Measurements from ENCODE around the gene TANC1.
A peak's percentile ranks its signal among the peaks of the same experiment; 100 is the strongest.

Gene TANC1

DNA sequence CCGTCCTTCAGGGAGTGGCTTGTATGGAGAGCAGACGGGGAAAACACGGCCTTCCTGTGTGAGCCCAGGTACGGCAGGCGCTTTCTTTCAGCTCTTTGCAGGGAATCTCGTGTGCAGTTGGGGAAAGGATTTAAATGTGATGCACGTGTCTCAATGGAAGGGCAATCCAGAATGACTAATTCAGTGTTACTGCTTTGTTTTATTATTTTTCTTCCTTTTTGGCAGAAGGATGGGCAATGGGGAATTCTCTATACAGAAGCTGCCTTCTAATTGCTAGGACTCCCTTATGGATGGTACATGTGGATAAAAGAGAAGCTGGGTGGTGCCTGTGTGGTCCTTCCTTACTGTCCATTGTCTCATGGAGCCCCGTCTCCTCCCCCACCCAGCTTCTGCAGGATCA, 210.7 kb downstream of the TANC1 start:
- Histone ChIP-seq H3K36me3 (ENCODE audit: control insufficient read depth in 4 of 4, insufficient read depth in 4 of 4, low read length in 3 of 4) (peaks cover 2 to 23% (median 11%) of the 10 kb centered on the region in 4 experiments), H3K4me1 (ENCODE audit: control extremely low read depth in 1 of 4, control insufficient read depth in 4 of 4, insufficient read depth in 4 of 4, low read length in 3 of 4) (no peaks in the 10 kb centered on the region), H3K27ac (ENCODE audit: insufficient read depth in 1 of 2, low read depth in 1 of 2, low read length in 2 of 2, poor library complexity in 1 of 2, severe bottlenecking in 2 of 2) (no peak overlapping the region), H3K27me3 (replicated peaks in 2 of 5; ENCODE audit: control insufficient read depth in 4 of 5, insufficient read depth in 5 of 5, low read length in 4 of 5) (no peaks in the 10 kb centered on the region), H3K9me3 (ENCODE audit: control extremely low read depth in 1 of 5, control insufficient read depth in 4 of 5, insufficient read depth in 2 of 5, low read depth in 1 of 5, low read length in 4 of 5) (no peaks in the 10 kb centered on the region), H3K4me3 (ENCODE audit: control insufficient read depth in 1 of 7, extremely low read depth in 1 of 7, insufficient read depth in 4 of 7, low read depth in 2 of 7, low read length in 6 of 7) (no peak overlapping the region)
- 98% methylated on average over 8 of the region's 8 CpGs for WGBS (ENCODE audit: insufficient coverage)
- CTCF ChIA-PET: interaction anchor here (1.0 to 2.6 kb wide), 4 partner anchors 9 to 25 kb away, joined by 3 to 8 read pairs (median 5); no protein-coding TSS in a partner anchor
- no peak for DNase-seq
- POLR2A ChIA-PET: no interaction called here

DNA sequence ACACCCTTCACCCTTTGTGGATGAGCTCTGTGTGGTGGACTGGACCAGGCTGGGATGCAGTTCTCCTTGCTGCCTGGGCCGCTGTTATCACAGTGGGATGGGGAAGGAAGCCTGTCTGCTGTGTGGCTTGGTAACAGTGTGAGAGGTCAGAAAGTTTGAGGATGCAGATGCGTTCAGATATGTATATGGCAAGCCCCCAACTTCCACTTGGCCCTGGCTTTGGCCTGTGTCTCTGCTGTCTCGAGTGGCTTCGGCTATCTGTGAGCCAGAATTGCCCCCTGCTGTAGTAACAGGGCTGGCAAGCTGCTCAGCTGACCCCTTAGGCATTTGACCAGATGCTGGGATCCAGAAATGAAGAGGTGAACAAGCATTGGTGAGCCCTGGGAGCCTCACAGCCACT, 211.3 kb downstream of the TANC1 start:
- 73% methylated on average over 4 of the region's 4 CpGs for WGBS (ENCODE audit: insufficient coverage)
- no peaks in the 10 kb centered on the region for H3K9me3 ChIP-seq (ENCODE audit: control extremely low read depth in 1 of 5, control insufficient read depth in 4 of 5, insufficient read depth in 2 of 5, low read depth in 1 of 5, low read length in 4 of 5)
- ChIA-PET CTCF (interaction anchor here (1.2 to 2.6 kb wide), 6 partner anchors 8 to 46 kb away, joined by 3 to 10 read pairs (median 8); no protein-coding TSS in a partner anchor), POLR2A (no interaction called here)
- H3K27ac ChIP-seq (ENCODE audit: insufficient read depth in 1 of 2, low read depth in 1 of 2, low read length in 2 of 2, poor library complexity in 1 of 2, severe bottlenecking in 2 of 2): no peak overlapping the region
- no peak for DNase-seq
- H3K36me3 ChIP-seq (ENCODE audit: control insufficient read depth in 4 of 4, insufficient read depth in 4 of 4, low read length in 3 of 4): peaks cover 2 to 23% (median 10%) of the 10 kb centered on the region in 4 experiments
- H3K27me3 ChIP-seq (replicated peaks in 2 of 5; ENCODE audit: control insufficient read depth in 4 of 5, insufficient read depth in 5 of 5, low read length in 4 of 5): no peaks in the 10 kb centered on the region
- H3K4me3 ChIP-seq (ENCODE audit: control insufficient read depth in 1 of 7, extremely low read depth in 1 of 7, insufficient read depth in 4 of 7, low read depth in 2 of 7, low read length in 6 of 7): no peak overlapping the region
- H3K4me1 ChIP-seq (ENCODE audit: control extremely low read depth in 1 of 4, control insufficient read depth in 4 of 4, insufficient read depth in 4 of 4, low read length in 3 of 4): no peaks in the 10 kb centered on the region

GRCh38 chr2:159183346-159183745, 214.9 kb downstream of the TANC1 start:
- WGBS (ENCODE audit: insufficient coverage): 85% methylated on average over 8 of the region's 9 CpGs
- ChIA-PET CTCF (interaction anchor here (0.7 to 3.1 kb wide), 10 partner anchors 14 to 282 kb away, joined by 3 to 17 read pairs (median 4); no protein-coding TSS in a partner anchor), POLR2A (no interaction called here)
- H3K27ac ChIP-seq (ENCODE audit: insufficient read depth in 1 of 2, low read depth in 1 of 2, low read length in 2 of 2, poor library complexity in 1 of 2, severe bottlenecking in 2 of 2): no peak overlapping the region
- no peaks in the 10 kb centered on the region for H3K4me1 ChIP-seq (ENCODE audit: control extremely low read depth in 1 of 4, control insufficient read depth in 4 of 4, insufficient read depth in 4 of 4, low read length in 3 of 4)
- no peak overlapping the region for H3K4me3 ChIP-seq (ENCODE audit: control insufficient read depth in 1 of 7, extremely low read depth in 1 of 7, insufficient read depth in 4 of 7, low read depth in 2 of 7, low read length in 6 of 7)
- no peaks in the 10 kb centered on the region for H3K27me3 ChIP-seq (replicated peaks in 2 of 5; ENCODE audit: control insufficient read depth in 4 of 5, insufficient read depth in 5 of 5, low read length in 4 of 5)
- peaks cover 0 to 30% (median 12%) of the 10 kb centered on the region in 4 experiments for H3K36me3 ChIP-seq (ENCODE audit: control insufficient read depth in 4 of 4, insufficient read depth in 4 of 4, low read length in 3 of 4)
- H3K9me3 ChIP-seq (ENCODE audit: control extremely low read depth in 1 of 5, control insufficient read depth in 4 of 5, insufficient read depth in 2 of 5, low read depth in 1 of 5, low read length in 4 of 5): no peaks in the 10 kb centered on the region
- DNase-seq: no peak

GRCh38 chr2:159185401-159186130, 217.1 kb downstream of the TANC1 start:
- 78% methylated on average over 8 of the region's 14 CpGs for WGBS (ENCODE audit: insufficient coverage)
- no peaks in the 10 kb centered on the region for H3K4me1 ChIP-seq (ENCODE audit: control extremely low read depth in 1 of 4, control insufficient read depth in 4 of 4, insufficient read depth in 4 of 4, low read length in 3 of 4)
- peak; percentile 60 to 82 (median 80) for DNase-seq
- H3K36me3 ChIP-seq (ENCODE audit: control insufficient read depth in 4 of 4, insufficient read depth in 4 of 4, low read length in 3 of 4): peaks cover 0 to 24% (median 5%) of the 10 kb centered on the region in 4 experiments
- CTCF ChIA-PET: interaction anchor here (0.7 to 4.2 kb wide), 19 partner anchors 8 to 294 kb away, joined by 3 to 20 read pairs (median 4); no protein-coding TSS in a partner anchor
- H3K4me3 ChIP-seq (ENCODE audit: control insufficient read depth in 1 of 7, extremely low read depth in 1 of 7, insufficient read depth in 4 of 7, low read depth in 2 of 7, low read length in 6 of 7): no peak overlapping the region
- H3K27ac ChIP-seq (ENCODE audit: insufficient read depth in 1 of 2, low read depth in 1 of 2, low read length in 2 of 2, poor library complexity in 1 of 2, severe bottlenecking in 2 of 2): no peak overlapping the region
- H3K27me3 ChIP-seq (replicated peaks in 2 of 5; ENCODE audit: control insufficient read depth in 4 of 5, insufficient read depth in 5 of 5, low read length in 4 of 5): no peaks in the 10 kb centered on the region
- POLR2A ChIA-PET: no interaction called here
- H3K9me3 ChIP-seq (ENCODE audit: control extremely low read depth in 1 of 5, control insufficient read depth in 4 of 5, insufficient read depth in 2 of 5, low read depth in 1 of 5, low read length in 4 of 5): no peaks in the 10 kb centered on the region

- POLR2A ChIA-PET: no interaction called here
- Histone ChIP-seq H3K4me3 (ENCODE audit: control insufficient read depth in 1 of 7, extremely low read depth in 1 of 7, insufficient read depth in 4 of 7, low read depth in 2 of 7, low read length in 6 of 7) (no peak overlapping the region), H3K9me3 (ENCODE audit: control extremely low read depth in 1 of 5, control insufficient read depth in 4 of 5, insufficient read depth in 2 of 5, low read depth in 1 of 5, low read length in 4 of 5) (no peaks in the 10 kb centered on the region), H3K4me1 (ENCODE audit: control extremely low read depth in 1 of 4, control insufficient read depth in 4 of 4, insufficient read depth in 4 of 4, low read length in 3 of 4) (no peaks in the 10 kb centered on the region), H3K27ac (ENCODE audit: insufficient read depth in 1 of 2, low read depth in 1 of 2, low read length in 2 of 2, poor library complexity in 1 of 2, severe bottlenecking in 2 of 2) (no peak overlapping the region), H3K36me3 (ENCODE audit: control insufficient read depth in 4 of 4, insufficient read depth in 4 of 4, low read length in 3 of 4) (peaks cover 0 to 24% (median 5%) of the 10 kb centered on the region in 4 experiments), H3K27me3 (replicated peaks in 2 of 5; ENCODE audit: control insufficient read depth in 4 of 5, insufficient read depth in 5 of 5, low read length in 4 of 5) (no peaks in the 10 kb centered on the region)
- WGBS (ENCODE audit: insufficient coverage): 100% methylated on average over 4 of the region's 4 CpGs
- DNase-seq: no peak
- CTCF ChIA-PET: interaction anchor here (1.2 to 4.2 kb wide), 7 partner anchors 9 to 286 kb away, joined by 3 to 20 read pairs (median 6); no protein-coding TSS in a partner anchor
Observed at GRCh38 chr2:159186462-159186861, 218.0 kb downstream of the TANC1 start.

DNA sequence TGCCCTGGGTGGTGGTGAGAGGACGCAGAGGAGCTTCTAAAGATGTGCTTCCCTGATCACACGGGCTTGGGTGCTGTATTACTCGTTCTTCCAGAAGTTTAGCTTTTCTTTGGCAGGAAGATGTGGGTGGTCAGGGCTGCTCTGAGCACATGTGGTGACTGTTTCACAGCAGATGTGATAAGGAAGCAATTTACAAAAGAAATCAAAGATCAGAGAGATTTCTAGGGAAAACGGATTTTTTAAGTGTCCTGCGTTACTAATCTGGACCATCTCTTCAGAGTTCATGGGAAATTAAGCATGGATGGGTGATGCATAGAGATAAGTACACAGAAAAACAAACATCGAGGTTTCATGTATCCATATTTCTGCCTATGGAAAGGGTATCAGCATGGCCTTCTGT, 218.7 kb downstream of the TANC1 start:
- POLR2A ChIA-PET: no interaction called here
- Histone ChIP-seq H3K4me3 (ENCODE audit: control insufficient read depth in 1 of 7, extremely low read depth in 1 of 7, insufficient read depth in 4 of 7, low read depth in 2 of 7, low read length in 6 of 7) (no peak overlapping the region), H3K36me3 (ENCODE audit: control insufficient read depth in 4 of 4, insufficient read depth in 4 of 4, low read length in 3 of 4) (peaks cover 0 to 24% (median 5%) of the 10 kb centered on the region in 4 experiments)

GRCh38 chr2:159188449-159188848, 220.0 kb downstream of the TANC1 start:
- peaks cover 0 to 24% (median 5%) of the 10 kb centered on the region in 4 experiments for H3K36me3 ChIP-seq (ENCODE audit: control insufficient read depth in 4 of 4, insufficient read depth in 4 of 4, low read length in 3 of 4)
- H3K27ac ChIP-seq (ENCODE audit: insufficient read depth in 1 of 2, low read depth in 1 of 2, low read length in 2 of 2, poor library complexity in 1 of 2, severe bottlenecking in 2 of 2): no peak overlapping the region
- WGBS (ENCODE audit: insufficient coverage): 100% methylated on average over 3 of the region's 4 CpGs
- POLR2A ChIA-PET: no interaction called here
- H3K4me1 ChIP-seq (ENCODE audit: control extremely low read depth in 1 of 4, control insufficient read depth in 4 of 4, insufficient read depth in 4 of 4, low read length in 3 of 4): no peaks in the 10 kb centered on the region
- CTCF ChIA-PET: interaction anchor here (1.2 kb wide), 2 partner anchors 9 to 55 kb away, joined by 3 to 4 read pairs; no protein-coding TSS in a partner anchor
- no peaks in the 10 kb centered on the region for H3K9me3 ChIP-seq (ENCODE audit: control extremely low read depth in 1 of 5, control insufficient read depth in 4 of 5, insufficient read depth in 2 of 5, low read depth in 1 of 5, low read length in 4 of 5)
- H3K4me3 ChIP-seq (ENCODE audit: control insufficient read depth in 1 of 7, extremely low read depth in 1 of 7, insufficient read depth in 4 of 7, low read depth in 2 of 7, low read length in 6 of 7): no peak overlapping the region
- no peaks in the 10 kb centered on the region for H3K27me3 ChIP-seq (replicated peaks in 2 of 5; ENCODE audit: control insufficient read depth in 4 of 5, insufficient read depth in 5 of 5, low read length in 4 of 5)
- no peak for DNase-seq

More for the DNA sequence above, 218.7 kb downstream of the TANC1 start:
- DNase-seq: no peak
- Histone ChIP-seq H3K27ac (ENCODE audit: insufficient read depth in 1 of 2, low read depth in 1 of 2, low read length in 2 of 2, poor library complexity in 1 of 2, severe bottlenecking in 2 of 2) (no peak overlapping the region), H3K9me3 (ENCODE audit: control extremely low read depth in 1 of 5, control insufficient read depth in 4 of 5, insufficient read depth in 2 of 5, low read depth in 1 of 5, low read length in 4 of 5) (no peaks in the 10 kb centered on the region), H3K4me1 (ENCODE audit: control extremely low read depth in 1 of 4, control insufficient read depth in 4 of 4, insufficient read depth in 4 of 4, low read length in 3 of 4) (no peaks in the 10 kb centered on the region), H3K27me3 (replicated peaks in 2 of 5; ENCODE audit: control insufficient read depth in 4 of 5, insufficient read depth in 5 of 5, low read length in 4 of 5) (no peaks in the 10 kb centered on the region)
- CTCF ChIA-PET: interaction anchor here (0.7 to 4.2 kb wide), 8 partner anchors 9 to 286 kb away, joined by 3 to 20 read pairs (median 3); no protein-coding TSS in a partner anchor
- WGBS (ENCODE audit: insufficient coverage): 91% methylated on average over 5 of the region's 6 CpGs

Measured in common myeloid progenitor, CD34-positive (primary cell).